ENCODE data around the gene MYORG.

GRCh38 chr9:34398875-34399274 is 22.2 kb upstream of the MYORG start:
- TF ChIP-seq POLR2A (IDR thresholded peaks at IDR 0.05) (no peak), CTCF (IDR thresholded peaks at IDR 0.05) (no peak)

Measured in breast epithelium (tissue), 3 donors.